ENCODE measurements around the gene NATD1.

NATD1 gene

GRCh38 chr17:21250854-21251253 lies 2.4 kb downstream of the NATD1 start:
- TF ChIP-seq CTCF (IDR thresholded peaks at IDR 0.05; ENCODE audit: low read length, missing control alignments): no peak
- no peak overlapping the region for H3K4me3 ChIP-seq (replicated peaks; ENCODE audit: low read depth, low read length)
- DNase-seq (ENCODE audit: low read depth): no peak

GRCh38 chr17:21249920-21250703 lies 3.1 kb downstream of the NATD1 start:
- TF ChIP-seq CTCF (IDR thresholded peaks at IDR 0.05; ENCODE audit: low read length, missing control alignments): no peak
- DNase-seq (ENCODE audit: low read depth): no peak
- H3K4me3 ChIP-seq (replicated peaks; ENCODE audit: low read depth, low read length): no peak overlapping the region

GRCh38 chr17:21249086-21249795 lies 4.0 kb downstream of the NATD1 start:
- no peak for DNase-seq (ENCODE audit: low read depth)
- no peak overlapping the region for H3K4me3 ChIP-seq (replicated peaks; ENCODE audit: low read depth, low read length)
- TF ChIP-seq CTCF (IDR thresholded peaks at IDR 0.05; ENCODE audit: low read length, missing control alignments): no peak

- no peak overlapping the region for H3K4me3 ChIP-seq (replicated peaks; ENCODE audit: low read depth, low read length)
- no peak for DNase-seq (ENCODE audit: low read depth)
- TF ChIP-seq CTCF (IDR thresholded peaks at IDR 0.05; ENCODE audit: low read length, missing control alignments): no peak
Measured at GRCh38 chr17:21248500-21248899, 4.7 kb downstream of the NATD1 start.

GRCh38 chr17:21247552-21248258 lies 5.5 kb downstream of the NATD1 start:
- no peak for TF ChIP-seq CTCF (IDR thresholded peaks at IDR 0.05; ENCODE audit: low read length, missing control alignments)

GRCh38 chr17:21246698-21247097 lies 6.5 kb downstream of the NATD1 start:
- H3K4me3 ChIP-seq (replicated peaks; ENCODE audit: low read depth, low read length): no peak overlapping the region
- no peak for DNase-seq (ENCODE audit: low read depth)
- no peak for TF ChIP-seq CTCF (IDR thresholded peaks at IDR 0.05; ENCODE audit: low read length, missing control alignments)

More at GRCh38 chr17:21247552-21248258, 5.5 kb downstream of the NATD1 start:
- H3K4me3 ChIP-seq (replicated peaks; ENCODE audit: low read depth, low read length): no peak overlapping the region
- DNase-seq (ENCODE audit: low read depth): no peak

All from fibroblast of pulmonary artery (primary cell).